H9 (cell line): ENCODE results near the gene EFCAB11. TPM values are rescaled to one million over a fixed set of nuclear protein-coding genes. Genes with fewer than 3 reads are reported as not detected.

Experiments
- DNase-seq: peaks from one replicate; pipeline ENCODE4 v3.0.0-alpha.2; 2017
- H2AFZ ChIP-seq: one replicate; pipeline ENCODE4 v1.6.1; 2013; ENCODE audit warnings: mild to moderate bottlenecking, low read length, control low read depth, moderate library complexity
- H2AK5ac ChIP-seq: 2 replicates; pipeline ENCODE4 v1.6.1; 2013; ENCODE audit warnings: low read length, control low read depth, mixed read lengths; ENCODE audit not compliant: insufficient read length
- H2BK120ac ChIP-seq: one replicate; pipeline ENCODE4 v1.6.1; 2013; ENCODE audit warnings: low read depth, mild to moderate bottlenecking, low read length, control low read depth, inconsistent platforms; ENCODE audit not compliant: poor library complexity, severe bottlenecking
- H2BK12ac ChIP-seq: 2 replicates; pipeline ENCODE4 v1.6.1; 2013; ENCODE audit warnings: low read length, control low read depth, mixed read lengths, low read depth; ENCODE audit not compliant: insufficient read length
- H2BK15ac ChIP-seq: 2 replicates; pipeline ENCODE4 v1.6.1; 2013; ENCODE audit warnings: low read depth, low read length, control low read depth
- H2BK20ac ChIP-seq: one replicate; pipeline ENCODE4 v1.6.1; 2013; ENCODE audit warnings: low read depth, mild to moderate bottlenecking, low read length, control low read depth, inconsistent platforms; ENCODE audit not compliant: poor library complexity, severe bottlenecking
- H2BK5ac ChIP-seq: 2 replicates; pipeline ENCODE4 v1.6.1; 2013; ENCODE audit warnings: low read length, control low read depth, mixed read lengths; ENCODE audit not compliant: insufficient read length
- H3K14ac ChIP-seq: 2 replicates; pipeline ENCODE4 v1.6.1; 2013; ENCODE audit warnings: low read length, control low read depth; ENCODE audit not compliant: insufficient read depth
- H3K18ac ChIP-seq: 2 replicates; pipeline ENCODE4 v1.6.1; 2013; ENCODE audit warnings: low read depth, mild to moderate bottlenecking, mixed read lengths, low read length, control low read depth; ENCODE audit not compliant: insufficient read length
- H3K23ac ChIP-seq: 2 replicates; pipeline ENCODE4 v1.6.1; 2013; ENCODE audit warnings: low read length, control low read depth, mixed read lengths, low read depth; ENCODE audit not compliant: insufficient read length
- H3K23me2 ChIP-seq: 2 replicates; pipeline ENCODE4 v1.6.1; 2013; ENCODE audit warnings: low read depth, mild to moderate bottlenecking, mixed read lengths, low read length, control low read depth; ENCODE audit not compliant: insufficient read length, poor library complexity, severe bottlenecking
- H3K27ac ChIP-seq: 2 replicates; pipeline ENCODE4 v1.5.1; 2013; ENCODE audit warnings: low read length, control low read depth, mixed read lengths, low read depth; ENCODE audit not compliant: insufficient read length
- H3K27me3 ChIP-seq: 2 replicates; pipeline ENCODE4 v1.6.1; 2013; ENCODE audit warnings: low read length, control low read depth, inconsistent platforms; ENCODE audit not compliant: insufficient read depth
- H3K4ac ChIP-seq: 2 replicates; pipeline ENCODE4 v1.6.1; 2013; ENCODE audit warnings: low read depth, mild to moderate bottlenecking, control low read depth, inconsistent platforms, low read length, moderate library complexity
- H3K4me1 ChIP-seq: 2 replicates; pipeline ENCODE4 v1.6.1; 2013; ENCODE audit warnings: low read length, control low read depth, inconsistent platforms; ENCODE audit not compliant: insufficient read depth
- H3K4me2 ChIP-seq: 2 replicates; pipeline ENCODE4 v1.6.1; 2013; ENCODE audit warnings: low read length, control low read depth, mixed read lengths; ENCODE audit not compliant: insufficient read length, insufficient read depth
- H3K56ac ChIP-seq: 2 replicates; pipeline ENCODE4 v1.6.1; 2013; ENCODE audit warnings: low read depth, mild to moderate bottlenecking, mixed read lengths, low read length, control low read depth; ENCODE audit not compliant: insufficient read length
- H3K79me1 ChIP-seq: 2 replicates; pipeline ENCODE4 v1.6.1; 2013; ENCODE audit warnings: low read depth, mild to moderate bottlenecking, moderate library complexity, low read length, control low read depth, inconsistent platforms; ENCODE audit not compliant: insufficient read depth, poor library complexity, severe bottlenecking
- H3K79me2 ChIP-seq: 2 replicates; pipeline ENCODE4 v1.6.1; 2013; ENCODE audit warnings: low read length, control low read depth, inconsistent platforms; ENCODE audit not compliant: insufficient read depth
- H3K9ac ChIP-seq: 2 replicates; pipeline ENCODE4 v1.6.1; 2013; ENCODE audit warnings: low read length, control low read depth, mixed read lengths; ENCODE audit not compliant: insufficient read length; ENCODE audit errors: extremely low read depth
- H3K9me3 ChIP-seq: one replicate; pipeline ENCODE4 v1.6.1; 2013; ENCODE audit warnings: low read depth, low read length, inconsistent platforms; ENCODE audit not compliant: control insufficient read depth
- H3T11ph ChIP-seq: one replicate; pipeline ENCODE4 v1.6.1; 2013; ENCODE audit warnings: mild to moderate bottlenecking, low read length, control low read depth, inconsistent platforms
- H4K20me1 ChIP-seq: one replicate; pipeline ENCODE4 v1.6.1; 2013; ENCODE audit not compliant: control insufficient read depth, insufficient read length, insufficient read depth
- H4K5ac ChIP-seq: 2 replicates; pipeline ENCODE4 v1.6.1; 2013; ENCODE audit warnings: low read depth, mild to moderate bottlenecking, mixed read lengths, low read length, control low read depth; ENCODE audit not compliant: insufficient read length
- H4K8ac ChIP-seq: replicated peaks from 2 replicates; pipeline ENCODE4 v1.6.1; 2013; ENCODE audit warnings: low read length, control low read depth, mixed read lengths, low read depth; ENCODE audit not compliant: insufficient read length
- H4K91ac ChIP-seq: 2 replicates; pipeline ENCODE4 v1.6.1; 2013; ENCODE audit warnings: low read depth, mild to moderate bottlenecking, moderate library complexity, mixed read lengths, low read length, control low read depth; ENCODE audit not compliant: insufficient read length
- H3K27ac Mint-ChIP-seq, 3 experiments: 2 replicates in 2 of 3; 3 replicates in 1 of 3; pipeline ENCODE4 v1.8.0; 2020 to 2021; ENCODE audit warnings: mixed read lengths in 3 of 3, mild to moderate bottlenecking in 1 of 3, moderate library complexity in 1 of 3
- H3K27me3 Mint-ChIP-seq: 2 replicates; pipeline ENCODE4 v1.8.0; 2021; ENCODE audit warnings: low read depth, mild to moderate bottlenecking, moderate library complexity, mixed read lengths
- H3K36me3 Mint-ChIP-seq, 3 experiments: 2 replicates in 2 of 3; 3 replicates in 1 of 3; pipeline ENCODE4 v1.8.0; 2020 to 2021; ENCODE audit warnings: low read depth in 3 of 3, mixed read lengths in 3 of 3; ENCODE audit not compliant: insufficient read depth in 1 of 3
- H3K4me1 Mint-ChIP-seq, 2 experiments: 2 replicates each; pipeline ENCODE4 v1.8.0; 2020; ENCODE audit warnings: mixed read lengths in 2 of 2
- H3K4me3 Mint-ChIP-seq, 2 experiments: 2 replicates in 1 of 2; 3 replicates in 1 of 2; pipeline ENCODE4 v1.8.0; 2020 to 2021; ENCODE audit warnings: mild to moderate bottlenecking in 2 of 2, mixed read lengths in 2 of 2, moderate library complexity in 1 of 2
- H3K9me3 Mint-ChIP-seq, 2 experiments: 2 replicates in 1 of 2; 3 replicates in 1 of 2; pipeline ENCODE4 v1.8.0; 2020; ENCODE audit warnings: mild to moderate bottlenecking in 2 of 2, mixed read lengths in 2 of 2, moderate library complexity in 1 of 2
- CTCF ChIP-seq: fragments of 200-600 bp; sonication (generic); conservative IDR thresholded peaks from 3 replicates; pipeline ENCODE4 v1.8.0; 2021; ENCODE audit warnings: antibody characterized with exemption, mild to moderate bottlenecking
- WGBS: extraction: QIAGEN DNeasy Blood & Tissue Kit; methylation state at CpG from one replicate; pipeline ENCODE4 v1.1.7; 2013; ENCODE audit warnings: missing lambda C conversion rate, low lambda C conversion rate, mixed read lengths; ENCODE audit not compliant: insufficient read length; ENCODE audit errors: extremely low coverage; 5-methylcytosine and 5-hydroxymethylcytosine counted together
- total RNA-seq: library from RNA; stranded (reverse); gene quantifications from 2 replicates; pipeline ENCODE4 v1.2.1, GENCODE V29; 2021

The EFCAB11 gene
- total RNA-seq, 1 experiment from 2014 or later: 17.4 TPM

- H3K27me3 ChIP-seq: no peaks in the 10 kb centered on the region
- peak within 1 kb of the TSS; percentile 98 for H3K4me2 ChIP-seq
- no CpG with 5 or more reads among the region's 84 CpGs for WGBS
- no peak within 1 kb of the TSS for H3K23ac ChIP-seq
- H2AK5ac ChIP-seq: no peak within 1 kb of the TSS
- peak; percentile 98 for DNase-seq
- Mint-ChIP-seq H3K27me3 (no peaks in the 10 kb centered on the region; the same call in 1 of the 2 replicates), H3K9me3 (no peaks in the 10 kb centered on the region), H3K4me3 (peak within 1 kb of the TSS; percentile 94 to 96), H3K27ac (peak within 1 kb of the TSS; percentile 78 to 97 (median 80)), H3K4me1 (peaks cover 41 to 44% of the 10 kb centered on the region in 2 experiments), H3K36me3 (peaks cover 10 to 29% (median 16%) of the 10 kb centered on the region in 3 experiments)
- H3K4me1 ChIP-seq: peaks cover 3% of the 10 kb centered on the region; the same call in 1 of the 2 replicates
- peak within 1 kb of the TSS; percentile 75 for H3K9ac ChIP-seq
- peak within 1 kb of the TSS; percentile 75 for H2AFZ ChIP-seq
- H3K18ac ChIP-seq: peak within 1 kb of the TSS; percentile 72
- no peak within 1 kb of the TSS for H4K8ac ChIP-seq
- H2BK15ac ChIP-seq: no peak within 1 kb of the TSS
- H2BK5ac ChIP-seq: no peak within 1 kb of the TSS
- H3K14ac ChIP-seq: peak within 1 kb of the TSS; percentile 91
- no peak within 1 kb of the TSS for H2BK120ac ChIP-seq
- H3K27ac ChIP-seq: no peak within 1 kb of the TSS
- H4K91ac ChIP-seq: no peak within 1 kb of the TSS
- no peak within 1 kb of the TSS for H3T11ph ChIP-seq
- H4K5ac ChIP-seq: no peak within 1 kb of the TSS
- no peak for TF ChIP-seq CTCF
- no peak within 1 kb of the TSS for H2BK20ac ChIP-seq
- H3K79me1 ChIP-seq: peaks cover 3% of the 10 kb centered on the region
- peak within 1 kb of the TSS; percentile 37 for H3K56ac ChIP-seq
- no peak within 1 kb of the TSS for H3K4ac ChIP-seq
- H3K9me3 ChIP-seq: no peaks in the 10 kb centered on the region
- no peaks in the 10 kb centered on the region for H4K20me1 ChIP-seq
- no peaks in the 10 kb centered on the region for H3K79me2 ChIP-seq
- H2BK12ac ChIP-seq: no peak within 1 kb of the TSS
- H3K23me2 ChIP-seq: peaks cover 19% of the 10 kb centered on the region
Observed at GRCh38 chr14:89955745-89956660, 1.5 kb upstream of the EFCAB11 start, which contains the start of gene TDP1. Gene TDP1 (plus strand): TSS chr14:89955927. CDS start chr14:89963115, 7,188 bp downstream.
